ENCODE measurements around the gene TCN2.

Gene TCN2

GRCh38 chr22:30572210-30572609 is 34.8 kb upstream of the TCN2 start:
- no peak overlapping the region for H3K4me3 ChIP-seq (ENCODE audit: low read depth, low read length)
- no peak for TF ChIP-seq CTCF (IDR thresholded peaks at IDR 0.05; ENCODE audit: low read depth, low read length, missing control alignments)
- DNase-seq (ENCODE audit: low read depth), result no peak

- no peak for DNase-seq (ENCODE audit: low read depth)
- TF ChIP-seq CTCF (IDR thresholded peaks at IDR 0.05; ENCODE audit: low read depth, low read length, missing control alignments), result no peak
- no peak overlapping the region for H3K4me3 ChIP-seq (ENCODE audit: low read depth, low read length)
Measured at GRCh38 chr22:30572840-30573593, 34.0 kb upstream of the TCN2 start.

GRCh38 chr22:30573594-30574094 is 33.3 kb upstream of the TCN2 start:
- TF ChIP-seq CTCF (IDR thresholded peaks at IDR 0.05; ENCODE audit: low read depth, low read length, missing control alignments), result no peak
- no peak overlapping the region for H3K4me3 ChIP-seq (ENCODE audit: low read depth, low read length)
- no peak for DNase-seq (ENCODE audit: low read depth)

GRCh38 chr22:30574095-30574981 is 32.6 kb upstream of the TCN2 start, which contains the start of gene GAL3ST1:
Gene GAL3ST1 (minus strand): TSS chr22:30574665. CDS start chr22:30557392, 17,273 bp downstream.
- no peak for TF ChIP-seq CTCF (IDR thresholded peaks at IDR 0.05; ENCODE audit: low read depth, low read length, missing control alignments)
- no peak within 1 kb of the TSS for H3K4me3 ChIP-seq (ENCODE audit: low read depth, low read length)
- DNase-seq (ENCODE audit: low read depth), result no peak

GRCh38 chr22:30574997-30575671 is 31.8 kb upstream of the TCN2 start:
- H3K4me3 ChIP-seq (ENCODE audit: low read depth, low read length), result no peak overlapping the region
- no peak for DNase-seq (ENCODE audit: low read depth)
- TF ChIP-seq CTCF (IDR thresholded peaks at IDR 0.05; ENCODE audit: low read depth, low read length, missing control alignments), result no peak

- no peak for TF ChIP-seq CTCF (IDR thresholded peaks at IDR 0.05; ENCODE audit: low read depth, low read length, missing control alignments)
- no peak for DNase-seq (ENCODE audit: low read depth)
- H3K4me3 ChIP-seq (ENCODE audit: low read depth, low read length), result no peak overlapping the region
Measured at GRCh38 chr22:30575859-30576258, 31.1 kb upstream of the TCN2 start.
